Measurements from ENCODE around the gene VWA3B.
"Not testable (repeated sequence)": the region's sequence is repeated elsewhere in the genome, so short reads cannot be mapped to it uniquely, and the experiment has no call there.

Gene VWA3B

DNA sequence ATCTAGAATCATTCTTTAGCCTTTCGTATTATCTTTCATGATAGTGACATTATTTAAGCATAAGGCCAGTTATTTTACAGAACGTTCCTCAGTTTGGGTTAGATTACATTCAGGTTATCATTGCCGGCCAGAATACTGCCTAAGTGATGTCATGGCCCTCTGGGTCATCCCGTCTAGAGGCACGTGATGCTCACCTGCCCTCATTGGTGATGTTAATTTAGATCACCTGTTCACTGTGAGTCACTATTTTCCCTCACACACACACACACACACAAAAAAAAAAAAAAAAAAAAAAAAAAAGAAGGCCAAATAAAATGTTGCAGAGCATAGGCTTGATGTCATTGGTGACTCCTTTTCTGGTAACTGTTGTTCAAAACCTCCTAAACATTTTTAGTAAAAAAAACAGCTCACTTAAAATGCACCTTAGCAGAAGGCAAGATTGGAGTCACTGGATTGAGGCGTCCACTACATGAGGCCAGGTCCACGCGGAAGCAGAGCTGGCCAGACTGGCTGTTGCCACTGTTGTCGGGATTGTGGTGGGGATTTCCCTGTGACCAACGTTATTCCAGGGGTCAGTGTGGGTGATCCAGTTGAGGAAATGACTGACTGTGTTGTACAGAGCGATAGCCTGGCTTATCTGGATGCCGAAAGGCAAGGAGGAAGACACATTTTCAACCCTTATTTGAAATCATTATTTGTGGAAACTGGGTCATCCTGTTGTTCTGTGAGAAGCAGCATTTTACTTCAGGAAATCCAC is 207.1 kb downstream of the VWA3B start:
- no peak for TF ChIP-seq POLR2A (IDR thresholded peaks at IDR 0.05; ENCODE audit: low read depth, low read length)
- DNase-seq (ENCODE audit: insufficient read length, low spot score) (no peak), FAIRE-seq (no peak)

DNA sequence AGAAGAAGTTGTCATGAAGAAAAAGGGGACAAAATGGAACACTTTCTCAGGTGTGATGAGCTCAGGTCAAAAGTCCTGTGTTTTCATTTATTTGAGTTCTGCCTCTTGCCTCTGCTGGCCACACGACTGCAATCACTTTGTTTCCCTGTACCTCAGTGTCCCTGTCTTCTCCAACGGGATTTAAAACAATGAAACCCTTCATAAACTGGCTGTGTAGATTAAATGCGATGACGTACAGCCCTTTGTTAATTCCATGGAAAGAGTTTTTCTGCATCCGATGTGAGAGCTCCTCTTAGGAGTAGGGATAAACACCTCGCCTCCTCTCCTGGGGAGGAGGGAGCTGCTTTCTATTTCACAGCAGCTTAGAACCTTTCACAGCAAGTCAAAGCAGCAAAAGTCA is 207.7 kb downstream of the VWA3B start:
- TF ChIP-seq POLR2A (IDR thresholded peaks at IDR 0.05; ENCODE audit: low read depth, low read length): no peak
- DNase-seq (ENCODE audit: insufficient read length, low spot score) (no peak), FAIRE-seq (no peak)

DNA sequence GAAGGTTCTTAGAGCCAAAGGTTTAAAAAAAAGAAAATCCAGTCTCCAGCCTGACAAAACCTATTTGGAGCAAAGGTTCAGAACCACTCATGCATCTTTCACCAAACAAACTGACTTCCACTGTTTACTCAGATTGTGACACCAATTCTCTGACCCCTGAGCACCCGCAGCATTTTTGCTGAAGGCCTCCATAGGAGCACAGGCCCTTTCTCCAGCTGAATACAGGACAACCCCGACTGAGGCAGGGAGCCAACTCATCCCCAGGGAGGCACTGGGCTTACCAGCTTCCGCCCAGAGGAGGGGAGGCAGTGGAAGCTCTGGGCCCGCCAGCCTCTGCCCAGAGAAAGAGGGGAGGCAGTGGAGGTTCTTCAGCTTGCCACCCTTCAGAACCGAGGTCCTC is 208.3 kb downstream of the VWA3B start:
- DNase-seq (ENCODE audit: insufficient read length, low spot score) (no peak), FAIRE-seq (no peak)

DNA sequence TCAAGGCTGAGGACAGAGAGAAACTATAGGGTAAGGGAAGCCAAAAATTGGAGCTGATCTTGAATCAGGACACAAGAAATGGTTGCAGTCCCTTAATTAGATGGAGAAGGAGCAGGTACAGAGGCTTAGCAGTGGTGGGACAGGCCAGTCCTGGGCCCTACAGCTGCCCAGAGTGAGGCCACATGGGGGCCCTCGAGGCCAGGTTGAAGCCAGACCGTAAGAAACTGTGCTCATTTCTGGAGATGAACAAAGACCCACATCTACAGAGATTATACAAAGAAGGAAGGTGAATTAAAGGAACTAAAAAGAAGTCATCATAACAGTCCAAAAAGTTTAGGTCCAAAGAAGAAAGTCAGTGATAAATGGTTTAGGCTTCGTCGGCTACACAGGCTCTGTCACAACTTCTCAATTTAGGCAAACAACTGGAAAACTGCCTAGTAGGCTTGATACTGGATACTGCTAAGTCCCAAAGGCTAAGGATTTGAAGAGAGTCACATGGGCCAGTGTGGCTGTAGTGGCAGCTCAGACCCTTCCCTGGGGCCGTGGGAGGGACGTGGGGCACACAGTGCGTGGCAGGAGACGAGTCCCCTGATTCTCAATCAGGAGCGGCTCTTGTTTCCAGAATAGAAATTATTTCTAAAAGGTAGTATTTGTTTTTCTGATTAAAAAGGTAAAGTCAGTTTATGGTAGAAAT is 208.9 kb downstream of the VWA3B start:
- TF ChIP-seq POLR2A (IDR thresholded peaks at IDR 0.05; ENCODE audit: low read depth, low read length): no peak
- DNase-seq (ENCODE audit: insufficient read length, low spot score): no peak
- FAIRE-seq: no peak

More for the DNA sequence above, 208.3 kb downstream of the VWA3B start:
- no peak for TF ChIP-seq POLR2A (IDR thresholded peaks at IDR 0.05; ENCODE audit: low read depth, low read length)

DNA sequence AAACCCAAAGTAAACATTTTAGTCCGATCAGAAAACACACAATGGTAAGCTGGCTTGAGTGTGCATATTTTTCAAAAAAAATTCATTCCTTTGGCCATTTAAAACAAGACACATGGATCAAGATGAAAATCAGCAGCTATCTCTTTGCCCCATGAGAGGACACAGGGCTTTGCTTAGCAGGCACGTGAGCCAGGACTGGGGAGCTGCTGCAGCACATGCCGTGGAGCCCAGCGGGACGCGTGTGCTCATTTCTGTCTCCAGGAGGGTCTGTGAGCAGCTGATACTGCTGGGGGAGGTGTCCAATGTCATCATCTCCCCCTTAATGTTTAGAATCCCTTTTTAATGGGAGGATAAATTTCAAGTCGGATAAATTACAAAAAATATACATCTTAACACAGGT is 209.5 kb downstream of the VWA3B start:
- DNase-seq (ENCODE audit: insufficient read length, low spot score) (no peak), FAIRE-seq (no peak)
- no peak for TF ChIP-seq POLR2A (IDR thresholded peaks at IDR 0.05; ENCODE audit: low read depth, low read length)

DNA sequence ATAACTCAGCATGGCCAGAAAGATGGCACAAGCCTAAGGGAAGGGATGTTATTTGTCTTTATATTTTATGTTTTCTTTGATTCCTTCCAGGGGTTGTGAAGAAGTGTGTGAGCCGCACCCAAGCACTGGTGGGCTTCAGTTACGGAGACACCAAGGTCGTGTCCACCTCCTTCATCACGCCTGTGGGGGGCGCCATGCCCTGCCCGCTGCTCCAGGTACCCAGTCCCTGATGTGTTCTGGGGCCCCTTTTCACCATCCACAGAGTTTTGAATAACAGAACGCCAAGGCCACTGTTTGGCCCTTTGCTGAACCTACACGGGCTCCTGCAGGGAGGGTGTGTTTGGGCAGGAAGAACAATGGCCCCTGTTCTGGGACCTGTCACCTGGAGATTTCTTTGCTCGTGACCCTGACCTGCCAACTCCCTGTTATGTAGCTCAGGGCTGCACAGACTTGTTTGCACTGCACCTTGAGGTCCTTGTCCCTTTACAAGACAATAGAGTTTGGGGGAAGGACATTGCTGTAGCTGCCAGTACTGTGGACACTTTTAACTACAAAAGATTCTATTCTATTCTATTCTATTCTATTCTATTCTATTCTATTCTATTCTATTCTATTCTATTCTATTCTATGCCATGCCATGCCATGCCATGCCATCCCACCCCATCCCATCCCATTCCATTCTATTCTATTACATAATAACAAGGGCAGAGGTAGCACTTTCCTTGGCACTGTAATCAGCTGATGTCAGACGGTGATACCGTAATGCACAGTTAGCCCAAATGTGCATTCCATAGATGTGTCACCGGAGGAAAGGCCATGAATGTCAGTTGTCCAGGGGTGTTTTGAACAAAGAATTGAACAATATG is 211.1 kb downstream of the VWA3B start:
- DNase-seq (ENCODE audit: insufficient read length, low spot score) (no peak), FAIRE-seq (no peak)
- no peak for TF ChIP-seq POLR2A (IDR thresholded peaks at IDR 0.05; ENCODE audit: low read depth, low read length)

DNA sequence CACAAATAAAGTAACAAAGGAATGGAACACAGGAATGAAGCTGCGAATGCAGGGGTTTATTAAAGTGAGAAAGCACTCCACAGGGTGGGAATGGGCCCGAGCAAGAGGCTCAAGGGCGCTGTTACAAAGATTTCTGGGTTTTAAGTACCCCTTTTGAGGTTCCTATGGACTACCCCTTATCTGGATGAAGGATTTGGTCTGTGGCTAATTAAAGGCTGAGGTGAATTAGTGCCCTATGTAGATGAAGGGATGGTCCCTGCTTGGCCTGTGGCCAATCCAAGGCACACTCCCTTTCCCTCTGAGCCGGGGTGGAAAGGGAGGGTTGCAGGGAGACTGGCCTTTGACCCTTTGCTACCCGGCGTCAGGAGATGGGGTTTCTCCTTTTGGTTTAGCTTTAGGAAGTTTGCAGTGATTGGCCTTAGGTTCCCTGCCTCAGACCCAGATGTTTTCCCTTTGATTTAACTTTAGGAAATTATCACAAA is 211.8 kb downstream of the VWA3B start:
- DNase-seq (ENCODE audit: insufficient read length, low spot score) (no peak), FAIRE-seq (no peak)
- no peak for TF ChIP-seq POLR2A (IDR thresholded peaks at IDR 0.05; ENCODE audit: low read depth, low read length)

DNA sequence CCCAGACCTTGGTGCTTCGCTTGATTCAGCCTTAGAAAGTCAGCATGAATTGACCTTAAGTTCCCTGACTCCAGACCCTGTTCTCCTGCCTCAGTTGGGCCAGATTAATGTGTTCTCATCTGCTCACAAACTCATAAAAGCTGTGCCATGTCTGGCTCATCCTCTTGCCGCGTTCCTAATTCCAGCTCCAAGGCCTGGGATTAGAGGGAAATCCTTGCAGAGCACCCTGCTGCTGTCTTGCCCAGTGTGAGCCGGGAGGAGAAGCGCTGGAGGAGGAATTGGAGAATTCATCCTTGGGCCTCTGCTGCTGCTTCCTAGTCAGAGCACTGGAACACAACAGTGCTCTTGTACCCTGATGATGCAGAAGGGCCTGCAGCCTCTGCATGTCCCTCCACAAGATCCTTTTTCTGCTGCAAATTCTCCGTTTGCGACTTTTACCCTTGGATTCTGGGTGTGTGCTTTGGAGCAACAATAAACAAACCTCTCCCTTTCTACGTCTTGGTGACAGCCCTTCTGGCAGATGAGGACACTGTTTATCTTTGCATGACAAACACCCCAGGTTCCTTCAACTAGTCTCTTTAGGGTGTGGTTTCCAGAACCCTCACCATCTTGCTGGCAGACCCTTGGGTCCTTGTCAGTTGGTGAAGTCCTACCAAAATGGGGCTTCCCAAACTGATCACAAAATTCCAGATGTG is 212.4 kb downstream of the VWA3B start:
- FAIRE-seq (no peak), DNase-seq (ENCODE audit: insufficient read length, low spot score) (no peak)
- TF ChIP-seq POLR2A (IDR thresholded peaks at IDR 0.05; ENCODE audit: low read depth, low read length): no peak

DNA sequence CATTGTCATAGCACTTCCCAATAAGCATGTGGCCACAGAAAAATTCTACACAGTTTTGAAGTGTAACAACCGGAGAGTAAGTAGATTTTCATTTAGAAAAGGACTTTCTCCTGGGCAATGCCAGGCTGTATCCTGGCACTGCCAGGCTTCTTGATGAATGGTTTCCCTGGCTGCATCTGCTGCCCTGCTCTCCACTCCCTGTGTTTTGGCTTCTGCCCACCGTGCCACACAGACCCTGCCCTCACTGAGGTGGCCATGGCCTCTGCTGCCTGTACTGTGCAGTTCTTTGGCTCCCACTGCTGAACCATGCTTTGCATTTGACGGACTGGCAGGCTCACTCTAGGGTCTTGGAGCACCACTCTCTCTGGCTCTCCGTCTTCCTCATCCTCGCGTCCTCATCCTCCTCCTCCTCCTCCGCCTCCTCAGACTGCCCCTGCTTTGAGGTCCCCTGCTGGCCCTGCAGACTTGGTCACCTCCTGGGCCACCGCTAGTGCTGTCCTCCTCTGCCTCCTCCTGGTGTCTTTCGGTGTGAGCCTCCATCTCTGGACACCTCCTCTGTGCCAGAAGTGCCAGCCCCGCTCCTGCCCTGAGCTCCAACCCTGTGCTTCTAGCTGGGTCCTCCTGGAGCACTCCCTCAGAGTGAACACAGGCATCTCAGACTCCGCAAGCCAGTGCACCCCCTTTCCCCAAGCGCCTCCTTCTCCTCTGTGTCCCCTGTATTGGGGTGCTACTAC is 213.3 kb downstream of the VWA3B start:
- no peak for TF ChIP-seq POLR2A (IDR thresholded peaks at IDR 0.05; ENCODE audit: low read depth, low read length)
- no peak for FAIRE-seq
- DNase-seq (ENCODE audit: insufficient read length, low spot score): no peak

DNA sequence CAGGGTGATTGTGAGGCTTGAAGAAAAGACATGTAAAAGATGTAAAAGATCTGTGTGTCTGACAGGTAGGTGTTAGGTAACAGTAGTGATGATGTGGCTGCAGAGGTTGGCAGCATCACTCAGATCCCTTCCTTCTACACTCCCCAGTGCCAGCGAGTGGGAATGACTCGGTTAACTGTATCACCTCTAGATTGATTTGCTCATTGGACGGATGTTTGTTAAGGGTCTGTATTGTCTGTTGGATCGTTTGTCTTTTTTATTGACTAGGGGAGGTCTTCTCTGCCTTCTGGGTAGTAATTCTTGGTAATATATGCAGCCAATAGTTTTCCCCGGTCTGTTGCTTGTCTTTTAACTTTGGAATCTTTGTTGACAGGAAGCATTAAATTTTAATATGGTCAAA is 214.5 kb downstream of the VWA3B start:
- no peak for DNase-seq (ENCODE audit: insufficient read length, low spot score)
- FAIRE-seq: no peak
- no peak for TF ChIP-seq POLR2A (IDR thresholded peaks at IDR 0.05; ENCODE audit: low read depth, low read length)

DNA sequence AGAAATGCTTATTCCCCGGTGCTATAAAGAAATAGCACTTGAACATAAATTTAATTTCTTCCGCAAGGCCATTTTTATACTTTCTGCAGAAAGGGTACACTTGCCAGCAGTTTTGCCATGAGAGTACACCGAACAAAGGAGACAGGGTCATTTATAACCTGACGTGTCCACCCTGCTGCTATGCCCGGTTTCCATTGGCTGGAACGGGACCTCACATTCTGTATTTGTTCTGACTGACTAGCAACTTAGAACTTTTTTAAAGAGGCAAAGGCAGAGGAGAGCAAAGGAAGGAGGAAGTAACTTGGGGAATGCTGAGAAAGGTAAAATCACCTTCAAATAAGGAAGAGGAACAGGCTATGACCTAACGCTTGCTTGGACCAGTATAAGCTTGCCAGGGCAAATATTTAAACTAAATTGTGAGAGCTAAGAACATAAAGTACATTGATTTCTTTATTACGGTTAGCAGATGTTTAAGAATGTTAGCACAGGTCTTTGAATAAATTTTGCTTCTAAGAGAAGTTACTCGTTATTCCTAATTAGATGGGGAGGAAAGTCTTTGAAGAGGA is 220.2 kb downstream of the VWA3B start:
- FAIRE-seq; DNase-seq (ENCODE audit: insufficient read length, low spot score): not testable (repeated sequence)

DNA sequence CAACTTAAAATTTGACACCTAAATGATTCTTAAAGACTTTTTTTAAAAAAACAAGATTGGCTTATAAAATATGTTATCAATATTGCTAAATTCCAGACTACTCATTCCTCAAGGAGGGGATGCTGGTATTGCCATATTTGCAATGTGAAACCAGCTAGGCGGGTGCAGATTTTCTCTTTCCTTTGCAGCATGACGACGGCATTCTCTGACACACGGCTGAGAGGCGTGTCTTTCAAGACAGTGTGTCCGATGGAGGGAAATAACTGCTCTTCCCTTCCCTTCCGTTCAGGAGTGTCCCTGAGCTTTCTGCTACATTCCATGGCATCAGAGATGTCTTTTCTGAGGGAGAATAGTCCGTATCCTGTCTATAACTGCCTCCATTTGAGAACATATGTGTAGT is 221.1 kb downstream of the VWA3B start:
- no peak for DNase-seq (ENCODE audit: insufficient read length, low spot score)
- no peak for FAIRE-seq

DNA sequence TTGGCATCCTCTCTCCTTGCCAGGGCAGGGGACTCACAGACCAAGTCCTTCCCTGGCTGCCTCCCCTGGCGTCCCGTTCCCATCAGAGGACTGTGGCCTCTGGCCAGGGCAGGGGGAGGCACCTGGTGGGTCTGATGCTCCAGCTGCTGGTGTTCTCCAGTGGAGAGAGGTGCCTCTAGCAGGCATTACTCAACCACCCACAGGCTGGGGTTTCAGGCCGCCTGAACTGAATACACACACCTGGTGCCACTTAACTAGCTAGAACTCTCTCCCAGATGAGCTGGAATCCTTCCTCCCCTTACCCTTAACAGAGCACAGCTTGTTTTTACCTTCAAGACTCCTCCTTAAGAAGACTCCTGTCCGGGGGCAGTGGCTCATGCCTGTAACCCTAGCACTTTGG is 221.6 kb downstream of the VWA3B start:
- TF ChIP-seq POLR2A (IDR thresholded peaks at IDR 0.05; ENCODE audit: low read depth, low read length): no peak
- FAIRE-seq (no peak), DNase-seq (ENCODE audit: insufficient read length, low spot score) (no peak)

More for the DNA sequence above, 221.1 kb downstream of the VWA3B start:
- no peak for TF ChIP-seq POLR2A (IDR thresholded peaks at IDR 0.05; ENCODE audit: low read depth, low read length)
